ENCODE measurements around the gene LRIG3. TPM values are rescaled to one million over a fixed set of nuclear protein-coding genes. Genes with fewer than 3 reads are reported as not detected.

LRIG3 gene
- total RNA-seq, 4 donors from 2014 or later: 163 to 222 (median 193) TPM

DNA sequence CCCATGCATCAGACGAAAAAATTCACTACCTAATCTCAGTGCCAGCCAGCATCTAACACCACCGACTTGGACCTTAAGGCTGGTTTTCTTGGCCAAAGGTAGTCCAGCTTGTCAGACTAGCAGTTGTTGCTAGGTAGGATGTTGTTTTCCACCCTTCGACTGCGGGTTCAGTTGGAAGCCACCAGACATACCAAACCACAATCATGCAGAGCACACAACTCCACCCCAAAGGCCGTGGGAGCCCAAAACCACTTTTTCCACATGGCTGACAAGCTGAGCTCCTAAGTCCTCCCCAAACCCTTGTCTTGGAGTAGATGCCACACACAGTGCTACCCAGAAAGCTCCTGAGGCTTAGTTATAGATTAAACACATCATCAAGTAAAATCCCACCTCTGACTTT, 46.8 kb downstream of the LRIG3 start:
- TF ChIP-seq POLR2A (IDR thresholded peaks at IDR 0.05): no peak
- TF ChIP-seq, protein P1, sequence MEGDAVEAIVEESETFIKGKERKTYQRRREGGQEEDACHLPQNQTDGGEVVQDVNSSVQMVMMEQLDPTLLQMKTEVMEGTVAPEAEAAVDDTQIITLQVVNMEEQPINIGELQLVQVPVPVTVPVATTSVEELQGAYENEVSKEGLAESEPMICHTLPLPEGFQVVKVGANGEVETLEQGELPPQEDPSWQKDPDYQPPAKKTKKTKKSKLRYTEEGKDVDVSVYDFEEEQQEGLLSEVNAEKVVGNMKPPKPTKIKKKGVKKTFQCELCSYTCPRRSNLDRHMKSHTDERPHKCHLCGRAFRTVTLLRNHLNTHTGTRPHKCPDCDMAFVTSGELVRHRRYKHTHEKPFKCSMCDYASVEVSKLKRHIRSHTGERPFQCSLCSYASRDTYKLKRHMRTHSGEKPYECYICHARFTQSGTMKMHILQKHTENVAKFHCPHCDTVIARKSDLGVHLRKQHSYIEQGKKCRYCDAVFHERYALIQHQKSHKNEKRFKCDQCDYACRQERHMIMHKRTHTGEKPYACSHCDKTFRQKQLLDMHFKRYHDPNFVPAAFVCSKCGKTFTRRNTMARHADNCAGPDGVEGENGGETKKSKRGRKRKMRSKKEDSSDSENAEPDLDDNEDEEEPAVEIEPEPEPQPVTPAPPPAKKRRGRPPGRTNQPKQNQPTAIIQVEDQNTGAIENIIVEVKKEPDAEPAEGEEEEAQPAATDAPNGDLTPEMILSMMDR (IDR thresholded peaks at IDR 0.05): no peak
- H3K27me3 ChIP-seq: no peaks in the 10 kb centered on the region
- intact Hi-C loops (cut with DNase I): no loop called here
- H3K36me3 ChIP-seq: peaks cover 52 to 78% of the 10 kb centered on the region in 2 donors
- no peak for DNase-seq
- 91 to 93% methylated on average over 5 of the region's 5 CpGs for WGBS, 2 donors
- H3K4me1 ChIP-seq: no peaks in the 10 kb centered on the region
- no peak overlapping the region for H3K4me3 ChIP-seq (replicated peaks in 1 of 3)
- no peak overlapping the region for H3K27ac ChIP-seq
- no peaks in the 10 kb centered on the region for H3K9me3 ChIP-seq

DNA sequence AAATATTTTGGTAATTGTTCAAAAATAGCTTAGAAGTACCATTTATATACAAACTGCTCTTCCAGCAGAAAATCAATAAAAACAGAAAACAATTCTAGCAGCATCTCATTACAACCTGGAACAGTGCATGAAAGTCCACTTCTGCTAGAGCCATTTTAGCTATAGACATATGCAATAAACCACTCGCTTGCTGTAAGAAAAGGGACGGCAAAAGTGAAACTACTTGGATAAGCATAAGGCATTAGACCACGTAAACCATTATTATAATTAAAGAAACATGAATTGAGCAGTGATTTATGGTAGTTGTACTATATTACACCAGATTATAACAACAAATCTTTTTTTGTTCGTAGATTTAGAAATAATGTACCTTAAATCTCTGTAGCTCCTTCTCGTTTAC, 48.7 kb downstream of the LRIG3 start:
- TF ChIP-seq POLR2A (IDR thresholded peaks at IDR 0.05): no peak
- TF ChIP-seq, protein P1 (IDR thresholded peaks at IDR 0.05): no peak
- Histone ChIP-seq H3K36me3 (peaks cover 32 to 65% of the 10 kb centered on the region in 2 donors), H3K9me3 (no peaks in the 10 kb centered on the region), H3K4me3 (replicated peaks in 1 of 3) (no peak overlapping the region), H3K27ac (no peak overlapping the region), H3K4me1 (no peaks in the 10 kb centered on the region), H3K27me3 (no peaks in the 10 kb centered on the region)
- no peak for DNase-seq
- 84% methylated on average over 5 of the region's 5 CpGs for WGBS, 2 donors
- intact Hi-C loops (cut with DNase I): no loop called here

DNA sequence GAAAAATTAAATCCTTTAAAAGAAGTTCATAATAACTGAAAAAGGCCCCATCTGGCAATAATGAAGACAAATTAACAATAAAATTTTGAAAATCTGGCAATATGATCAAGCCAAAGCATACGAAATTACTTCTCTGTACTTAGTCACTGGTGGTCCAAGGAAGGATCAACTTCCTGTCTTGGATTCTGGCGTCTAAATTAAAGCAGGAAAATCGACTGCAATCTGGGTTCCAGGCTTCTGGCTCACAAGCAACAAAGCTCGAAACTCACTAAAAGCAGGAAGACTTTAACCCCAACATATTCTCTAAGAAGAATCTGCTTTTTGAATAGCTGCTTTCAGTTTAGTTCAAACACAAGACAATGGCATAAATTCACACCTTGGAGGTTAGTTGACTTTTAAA, 49.7 kb downstream of the LRIG3 start:
- WGBS, 2 donors: 61 to 63% methylated on average over 4 of the region's 4 CpGs
- no peak overlapping the region for H3K27ac ChIP-seq
- H3K27me3 ChIP-seq: no peaks in the 10 kb centered on the region
- H3K9me3 ChIP-seq: no peaks in the 10 kb centered on the region
- no peak overlapping the region for H3K4me3 ChIP-seq (replicated peaks in 1 of 3)
- intact Hi-C loops (cut with DNase I): no loop called here
- TF ChIP-seq, protein P1 (IDR thresholded peaks at IDR 0.05): no peak
- TF ChIP-seq POLR2A (IDR thresholded peaks at IDR 0.05): no peak
- no peaks in the 10 kb centered on the region for H3K4me1 ChIP-seq
- peaks cover 23 to 55% of the 10 kb centered on the region in 2 donors for H3K36me3 ChIP-seq
- DNase-seq: no peak

DNA sequence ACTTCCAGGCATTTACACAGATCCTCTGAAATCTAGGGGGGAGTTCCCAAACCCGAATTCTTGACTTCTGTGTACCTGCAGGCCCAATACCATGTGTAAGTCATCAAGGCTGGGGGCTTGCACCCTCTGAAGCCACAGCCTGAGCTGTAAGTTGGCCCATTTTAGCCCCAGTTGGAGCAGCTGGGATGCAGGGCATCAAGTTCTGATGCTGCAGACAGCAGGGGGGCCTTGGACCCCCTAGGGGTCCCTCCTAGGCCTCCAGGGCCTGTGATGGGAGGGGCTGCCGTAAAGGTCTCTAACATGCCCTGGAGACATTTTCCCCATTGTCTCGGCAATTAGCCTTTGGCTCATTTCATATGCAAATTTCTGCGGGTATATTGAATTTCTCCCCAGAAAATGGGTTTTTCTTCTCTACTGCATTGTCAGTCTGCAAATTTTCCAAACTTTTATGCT, 59.5 kb downstream of the LRIG3 start:
- no peak for DNase-seq
- Histone ChIP-seq H3K27ac (no peak overlapping the region), H3K4me3 (replicated peaks in 1 of 3) (no peak overlapping the region), H3K27me3 (no peaks in the 10 kb centered on the region), H3K36me3 (no peaks in the 10 kb centered on the region), H3K4me1 (no peaks in the 10 kb centered on the region), H3K9me3 (no peaks in the 10 kb centered on the region)
- intact Hi-C loops (cut with DNase I): no loop called here
- TF ChIP-seq, protein P1 (IDR thresholded peaks at IDR 0.05): no peak
- no peak for TF ChIP-seq POLR2A (IDR thresholded peaks at IDR 0.05)
- 77% methylated on average over 4 of the region's 4 CpGs for WGBS, 2 donors

DNA sequence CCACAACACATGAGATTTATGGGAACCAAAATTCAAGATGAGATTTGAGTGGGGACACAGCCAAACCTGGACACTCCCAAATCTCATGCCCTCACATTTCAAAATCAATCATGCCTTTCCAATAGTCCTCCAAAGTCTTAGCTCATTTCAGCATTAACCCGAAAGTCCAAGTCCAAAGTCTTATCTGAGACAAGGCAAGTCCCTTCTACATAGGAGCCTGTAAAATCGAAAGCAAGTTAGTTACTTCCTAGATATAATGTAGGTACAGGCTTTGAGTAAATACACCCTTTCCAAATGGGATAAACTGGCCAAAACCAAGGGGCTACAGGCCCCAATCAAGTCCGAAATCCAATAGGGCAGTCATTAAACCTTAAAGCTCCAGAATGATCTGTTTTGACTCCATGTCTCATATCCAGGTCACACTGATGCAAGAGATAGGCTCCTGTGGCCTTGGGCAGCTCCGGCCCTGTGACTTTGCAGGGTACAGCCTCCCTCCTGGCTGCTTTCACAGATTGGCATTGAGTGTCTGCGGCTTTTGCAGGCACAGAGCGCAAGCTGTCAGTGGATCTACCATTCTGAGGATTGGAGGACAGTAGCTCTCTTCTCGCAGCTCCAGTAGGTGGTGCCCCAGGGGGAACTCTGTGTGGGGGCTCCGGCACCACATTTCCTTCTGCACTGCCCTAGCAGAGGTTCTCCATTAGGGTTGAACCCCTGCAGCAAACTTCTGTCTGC, 60.1 kb downstream of the LRIG3 start:
- intact Hi-C loops (cut with DNase I): no loop called here
- no peak for DNase-seq
- Histone ChIP-seq H3K27me3 (no peaks in the 10 kb centered on the region), H3K36me3 (no peaks in the 10 kb centered on the region), H3K4me1 (no peaks in the 10 kb centered on the region), H3K9me3 (no peaks in the 10 kb centered on the region), H3K4me3 (replicated peaks in 1 of 3) (no peak overlapping the region), H3K27ac (no peak overlapping the region)
- TF ChIP-seq, protein P1 (IDR thresholded peaks at IDR 0.05): no peak
- no peak for TF ChIP-seq POLR2A (IDR thresholded peaks at IDR 0.05)
- WGBS, 2 donors: 80 to 87% methylated on average over 8 of the region's 8 CpGs

Measured in thyroid gland (tissue), 4 donors.